Ovary (tissue), 9 donors: Measurements from ENCODE around the gene FNBP1L. TPM values are rescaled to one million over a fixed set of nuclear protein-coding genes. Genes with fewer than 3 reads are reported as not detected.
"Not testable (repeated sequence)": the region's sequence is repeated elsewhere in the genome, so short reads cannot be mapped to it uniquely, and the experiment has no call there.

Experiments used
- DNase-seq, 5 donors: peaks; one replicate each; pipeline ENCODE4 v3.0.0-alpha.2; 2019 to 2020
- H3K27ac ChIP-seq, 2 donors: fragments of 200-600 bp; one replicate each; pipeline versions ENCODE4 v1.5.1 to v1.8.0; 2019 to 2022
- H3K27me3 ChIP-seq: fragments of 200-600 bp; one replicate; pipeline ENCODE4 v1.8.0; 2022
- H3K36me3 ChIP-seq: fragments of 200-600 bp; sonication (generic); one replicate; pipeline ENCODE4 v1.5.1; 2019
- H3K4me1 ChIP-seq: one replicate; pipeline ENCODE4 v1.8.1; 2013; ENCODE audit warnings: mild to moderate bottlenecking, moderate library complexity; ENCODE audit not compliant: insufficient read depth
- H3K4me3 ChIP-seq: fragments of 200-600 bp; sonication (generic); one replicate; pipeline ENCODE4 v1.5.1; 2017
- H3K9me3 ChIP-seq, 2 donors: fragments of 200-600 bp in 1 of 2; sonication (generic) in 1 of 2; one replicate each; pipeline versions ENCODE4 v1.5.1 to v1.8.1; 2013 to 2019; ENCODE audit warnings: mild to moderate bottlenecking in 1 of 2, moderate library complexity in 1 of 2
- CTCF ChIP-seq, 3 donors: fragments of 450-650 bp in 2 of 3; fragments of 200-600 bp in 1 of 3; IDR thresholded peaks; one replicate each; pipeline versions ENCODE4 v1.5.1 to v1.8.0; 2016 to 2022; ENCODE audit warnings: antibody characterized with exemption in 3 of 3, mild to moderate bottlenecking in 1 of 3
- EP300 ChIP-seq: sonication (generic); formaldehyde crosslinking; IDR thresholded peaks from one replicate; pipeline ENCODE4 v1.6.1; 2017; ENCODE audit warnings: antibody characterized with exemption
- POLR2A ChIP-seq: fragments of 450-650 bp; IDR thresholded peaks from one replicate; pipeline ENCODE4 v1.6.1; 2017; ENCODE audit warnings: antibody characterized with exemption, mild to moderate bottlenecking, moderate library complexity
- WGBS, 3 donors: extraction: QIAGEN DNeasy Blood & Tissue Kit in 1 of 3; methylation state at CpG; one replicate each; pipeline versions ENCODE4 v1.1.5 to v1.1.7; 2013 to 2017; 5-methylcytosine and 5-hydroxymethylcytosine counted together
- intact Hi-C, 4 donors: fragments of 100-400 bp; cut with DNase I; formaldehyde crosslinking; loops; one replicate each; pipeline versions ENCODE4 v1.11.0 to v1.15.1; 2022 to 2023
- polyA plus RNA-seq, 2 donors: library from polyadenylated mRNA; stranded (reverse); fragments of 200-250 nt in 1 of 2; fragments of 350-450 nt in 1 of 2; fragmentation: Illumina TruSeq in 1 of 2; extraction: RNeasy Lipid Tissue Mini Kit (QIAGEN cat#74804) in 1 of 2; gene quantifications; one replicate each; pipeline ENCODE4 v1.2.3, GENCODE V29; 2013 to 2014
- total RNA-seq, 7 donors: library from RNA; depleted of rRNA in 2 of 7; stranded (reverse); fragments of >200 nt in 2 of 7; fragmentation: NEBNext Ultra II Directional in 3 of 7; extraction: Animal tissue kit (Norgen Biotek cat#: 25700) in 3 of 7; gene quantifications; one replicate each; pipeline versions ENCODE4 v1.1.0 to v1.2.4, GENCODE V29; 2016 to 2023
- donor health status: DM: no; HTN: no; CAD: no; lungs with moderate emphysema.
- donor health status: DM: no; HTN: no; CAD: no.
- donor health status: Bipolar disorder and iron deficiency.
- donor health status: DM: yes; HTN: yes; CAD: no.
- donor health status: DM: no; HTN: no; CAD: no.
- donor health status: DM: yes; HTN: yes; CAD: no.

FNBP1L gene
- total and polyA plus RNA-seq, 9 donors = 11.9 to 27.6 (median 18.4) TPM

- WGBS, 3 donors = 96 to 97% (median 96%) methylated on average over 20 of the region's 20 CpGs
- no peak for DNase-seq
- Histone ChIP-seq H3K4me1 (no peaks in the 10 kb centered on the region), H3K4me3 (no peak overlapping the region), H3K36me3 (no peaks in the 10 kb centered on the region), H3K27me3 (no peaks in the 10 kb centered on the region), H3K27ac (no peak overlapping the region), H3K9me3 (no peaks in the 10 kb centered on the region)
- TF ChIP-seq EP300 = no peak
- no peak for TF ChIP-seq CTCF (IDR thresholded peaks at IDR 0.05)
- TF ChIP-seq POLR2A = no peak
- intact Hi-C loops = no loop called here
Observed at GRCh38 chr1:93588955-93589354, 141.0 kb downstream of the FNBP1L start.

- intact Hi-C loops, H3K27me3 ChIP-seq, H3K36me3 ChIP-seq, DNase-seq, H3K4me3 ChIP-seq, H3K9me3 ChIP-seq, H3K27ac ChIP-seq, H3K4me1 ChIP-seq: not testable (repeated sequence)
- WGBS, 3 donors = 81 to 88% (median 83%) methylated on average over 3 of the region's 3 CpGs
Observed at GRCh38 chr1:93591291-93591675, 143.4 kb downstream of the FNBP1L start.

GRCh38 chr1:93591676-93592550 is 144.0 kb downstream of the FNBP1L start:
- no peaks in the 10 kb centered on the region for H3K9me3 ChIP-seq
- H3K27ac ChIP-seq = no peak overlapping the region
- TF ChIP-seq POLR2A = no peak
- TF ChIP-seq EP300 = no peak
- no peak for TF ChIP-seq CTCF (IDR thresholded peaks at IDR 0.05)
- H3K27me3 ChIP-seq = no peaks in the 10 kb centered on the region
- no peak overlapping the region for H3K4me3 ChIP-seq
- no peaks in the 10 kb centered on the region for H3K36me3 ChIP-seq
- no peak for DNase-seq
- H3K4me1 ChIP-seq = no peaks in the 10 kb centered on the region
- WGBS, 3 donors = 79 to 86% (median 83%) methylated on average over 17 of the region's 17 CpGs
- intact Hi-C loops = no loop called here

GRCh38 chr1:93592551-93592949 is 144.6 kb downstream of the FNBP1L start:
- no peaks in the 10 kb centered on the region for H3K27me3 ChIP-seq
- H3K27ac ChIP-seq = no peak overlapping the region
- intact Hi-C loops = no loop called here
- WGBS, 3 donors = 94 to 97% (median 95%) methylated on average over 6 of the region's 6 CpGs
- H3K4me3 ChIP-seq = no peak overlapping the region
- no peaks in the 10 kb centered on the region for H3K4me1 ChIP-seq
- TF ChIP-seq EP300 (no peak), POLR2A (no peak), CTCF (IDR thresholded peaks at IDR 0.05) (no peak)
- H3K9me3 ChIP-seq = no peaks in the 10 kb centered on the region
- H3K36me3 ChIP-seq = no peaks in the 10 kb centered on the region
- DNase-seq = no peak

- Histone ChIP-seq H3K27ac (no peak overlapping the region), H3K4me1 (peaks cover 2% of the 10 kb centered on the region), H3K27me3 (no peaks in the 10 kb centered on the region), H3K4me3 (no peak overlapping the region), H3K9me3 (no peaks in the 10 kb centered on the region), H3K36me3 (no peaks in the 10 kb centered on the region)
- WGBS, 3 donors = 83 to 86% (median 84%) methylated on average over 13 of the region's 13 CpGs
- TF ChIP-seq CTCF (IDR thresholded peaks at IDR 0.05) (no peak), POLR2A (no peak), EP300 (no peak)
- intact Hi-C loops = no loop called here
- DNase-seq = no peak
Observed at GRCh38 chr1:93593854-93594602, 146.1 kb downstream of the FNBP1L start.
